GM21723 (cell line): ENCODE measurements around the gene PRTN3.
A peak's percentile ranks its signal among the peaks of the same experiment; 100 is the strongest.

Experiments used
- ATAC-seq: cut with Tn5 transposase; IDR thresholded peaks from one replicate; pipeline ENCODE4 v1.9.1; 2021; ENCODE audit warnings: mild to moderate bottlenecking, moderate library complexity; ENCODE audit not compliant: unreplicated experiment

The PRTN3 gene

GRCh38 chr19:861756-862580 lies 21.2 kb downstream of the PRTN3 start:
- ATAC-seq: no peak

- no peak for ATAC-seq
Observed at GRCh38 chr19:862581-863314, 21.9 kb downstream of the PRTN3 start.

- ATAC-seq: no peak
Observed at GRCh38 chr19:863315-863620, 22.5 kb downstream of the PRTN3 start.

GRCh38 chr19:866769-867300 lies 26.0 kb downstream of the PRTN3 start:
- no peak for ATAC-seq

- no peak for ATAC-seq
Observed at GRCh38 chr19:867301-867793, 26.5 kb downstream of the PRTN3 start.

GRCh38 chr19:867855-868457 lies 27.2 kb downstream of the PRTN3 start:
- ATAC-seq: no peak

GRCh38 chr19:868458-869244 lies 27.9 kb downstream of the PRTN3 start:
- ATAC-seq: no peak

- ATAC-seq: no peak
Observed at GRCh38 chr19:869245-870177, 28.7 kb downstream of the PRTN3 start.

- ATAC-seq: no peak
Observed at GRCh38 chr19:870314-870713, 29.5 kb downstream of the PRTN3 start.

- no peak for ATAC-seq
Observed at GRCh38 chr19:870963-871401, 30.2 kb downstream of the PRTN3 start.

- no peak for ATAC-seq
Observed at GRCh38 chr19:871446-872265, 30.9 kb downstream of the PRTN3 start.

GRCh38 chr19:872266-872951 lies 31.6 kb downstream of the PRTN3 start:
- ATAC-seq: peak; percentile 49

- no peak for ATAC-seq
Observed at GRCh38 chr19:873084-873483, 32.3 kb downstream of the PRTN3 start.

GRCh38 chr19:873561-874041 lies 32.8 kb downstream of the PRTN3 start:
- no peak for ATAC-seq

GRCh38 chr19:875265-875879 lies 34.6 kb downstream of the PRTN3 start:
- no peak for ATAC-seq

- no peak for ATAC-seq
Observed at GRCh38 chr19:876089-876488, 35.3 kb downstream of the PRTN3 start.

- no peak for ATAC-seq
Observed at GRCh38 chr19:876780-877314, 36.0 kb downstream of the PRTN3 start.
